Activated T-helper 2 cell treated with anti-CD3 and anti-CD28 coated beads, Interferon-gamma antibody, Interleukin-2, Interleukin-4, amounts not matched to agents 10 μg/mL and 5 μg/mL and 100 μg/mL, durations not matched to agents 14 hours and 24 hours and 36 hours (primary cell): Measurements from ENCODE around the gene HBD. TPM values are rescaled to one million over a fixed set of nuclear protein-coding genes. Genes with fewer than 3 reads are reported as not detected.

Experiments used
- DNase-seq: peaks from one replicate; pipeline ENCODE4 v3.0.0; 2021; ENCODE audit warnings: low spot score
- H3K27ac Mint-ChIP-seq: one replicate; pipeline ENCODE4 v1.8.0; 2021; ENCODE audit warnings: mixed read lengths
- H3K27me3 Mint-ChIP-seq: one replicate; pipeline ENCODE4 v1.8.0; 2021; ENCODE audit warnings: low read depth, mixed read lengths
- H3K36me3 Mint-ChIP-seq: one replicate; pipeline ENCODE4 v1.8.0; 2021; ENCODE audit warnings: low read depth, mixed read lengths
- H3K4me1 Mint-ChIP-seq: one replicate; pipeline ENCODE4 v1.8.0; 2021; ENCODE audit warnings: low read depth, mixed read lengths
- H3K4me3 Mint-ChIP-seq: one replicate; pipeline ENCODE4 v1.8.0; 2021; ENCODE audit warnings: low read depth, mild to moderate bottlenecking, moderate library complexity, mixed read lengths
- H3K9me3 Mint-ChIP-seq: one replicate; pipeline ENCODE4 v1.8.0; 2021; ENCODE audit warnings: mixed read lengths
- intact Hi-C: fragments of 100-400 bp; cut with micrococcal nuclease; formaldehyde crosslinking; loops from one replicate; pipeline ENCODE4 v1.15.1; 2023
- total RNA-seq: library from RNA; stranded (reverse); gene quantifications from 2 replicates; pipeline ENCODE4 v1.2.3, GENCODE V29; 2022

Gene HBD
- total RNA-seq, result not detected in 2 replicates

DNA sequence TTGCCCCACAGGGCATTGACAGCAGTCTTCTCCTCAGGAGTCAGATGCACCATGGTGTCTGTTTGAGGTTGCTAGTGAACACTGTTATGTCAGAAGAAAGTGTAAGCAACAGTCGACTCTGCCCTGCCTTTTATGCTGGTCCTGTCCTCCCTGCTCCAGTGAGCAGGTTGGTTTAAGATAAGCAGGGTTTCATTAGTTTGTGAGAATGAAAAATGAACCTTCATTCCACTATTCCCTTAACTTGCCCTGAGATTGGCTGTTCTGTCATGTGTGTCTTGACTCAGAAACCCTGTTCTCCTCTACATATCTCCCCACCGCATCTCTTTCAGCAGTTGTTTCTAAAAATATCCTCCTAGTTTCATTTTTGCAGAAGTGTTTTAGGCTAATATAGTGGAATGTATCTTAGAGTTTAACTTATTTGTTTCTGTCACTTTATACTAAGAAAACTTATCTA lies at the start of gene HBD:
HBD (minus strand) TSS at position 103 of the 454 bp plus-strand sequence; CDS start at position 53, 50 bp downstream.
- no peaks in the 10 kb centered on the region for H3K36me3 Mint-ChIP-seq
- H3K4me3 Mint-ChIP-seq, result no peak within 1 kb of the TSS
- no peak for DNase-seq
- intact Hi-C loops, result no loop called here
- peaks cover 9% of the 10 kb centered on the region for H3K4me1 Mint-ChIP-seq
- no peaks in the 10 kb centered on the region for H3K9me3 Mint-ChIP-seq
- H3K27me3 Mint-ChIP-seq, result peaks cover 23% of the 10 kb centered on the region
- H3K27ac Mint-ChIP-seq, result no peak within 1 kb of the TSS

- Mint-ChIP-seq H3K9me3 (no peaks in the 10 kb centered on the region), H3K36me3 (no peaks in the 10 kb centered on the region), H3K27me3 (no peaks in the 10 kb centered on the region), H3K4me1 (peaks cover 2% of the 10 kb centered on the region), H3K4me3 (no peak overlapping the region), H3K27ac (no peak overlapping the region)
- intact Hi-C loops, result no loop called here
- DNase-seq, result no peak
Measured at GRCh38 chr11:5283882-5284281, 49.6 kb upstream of the HBD start.

- H3K27ac Mint-ChIP-seq, result no peak overlapping the region
- no peak for DNase-seq
- intact Hi-C loops, result no loop called here
- H3K27me3 Mint-ChIP-seq, result no peaks in the 10 kb centered on the region
- H3K36me3 Mint-ChIP-seq, result no peaks in the 10 kb centered on the region
- peaks cover 2% of the 10 kb centered on the region for H3K4me1 Mint-ChIP-seq
- no peak overlapping the region for H3K4me3 Mint-ChIP-seq
- H3K9me3 Mint-ChIP-seq, result no peaks in the 10 kb centered on the region
Measured at GRCh38 chr11:5283086-5283485, 48.8 kb upstream of the HBD start.

DNA sequence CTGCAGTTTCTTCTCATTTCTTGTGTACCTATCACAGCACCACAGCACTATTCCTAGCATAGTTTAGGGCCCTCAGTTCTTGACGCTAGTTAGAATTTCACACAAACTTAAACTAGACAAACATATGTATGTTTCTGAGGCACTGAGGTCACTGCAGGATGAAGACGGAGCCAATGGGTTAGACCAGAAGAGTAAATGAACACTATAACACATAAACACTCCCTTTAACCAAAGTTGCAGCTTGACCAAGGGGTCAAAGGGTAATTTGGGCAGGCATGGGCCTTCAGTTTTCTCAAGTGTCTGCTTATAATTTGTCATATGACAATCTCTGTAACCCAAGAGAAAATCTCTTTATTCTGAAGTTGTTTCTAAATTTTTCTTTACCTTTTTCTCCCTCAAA lies 48.3 kb upstream of the HBD start:
- intact Hi-C loops, result no loop called here
- H3K27me3 Mint-ChIP-seq, result no peaks in the 10 kb centered on the region
- H3K4me3 Mint-ChIP-seq, result no peak overlapping the region
- H3K9me3 Mint-ChIP-seq, result no peaks in the 10 kb centered on the region
- peaks cover 2% of the 10 kb centered on the region for H3K4me1 Mint-ChIP-seq
- DNase-seq, result no peak
- H3K36me3 Mint-ChIP-seq, result no peaks in the 10 kb centered on the region
- no peak overlapping the region for H3K27ac Mint-ChIP-seq

GRCh38 chr11:5281596-5281995 lies 47.3 kb upstream of the HBD start:
- no peak overlapping the region for H3K27ac Mint-ChIP-seq

DNA sequence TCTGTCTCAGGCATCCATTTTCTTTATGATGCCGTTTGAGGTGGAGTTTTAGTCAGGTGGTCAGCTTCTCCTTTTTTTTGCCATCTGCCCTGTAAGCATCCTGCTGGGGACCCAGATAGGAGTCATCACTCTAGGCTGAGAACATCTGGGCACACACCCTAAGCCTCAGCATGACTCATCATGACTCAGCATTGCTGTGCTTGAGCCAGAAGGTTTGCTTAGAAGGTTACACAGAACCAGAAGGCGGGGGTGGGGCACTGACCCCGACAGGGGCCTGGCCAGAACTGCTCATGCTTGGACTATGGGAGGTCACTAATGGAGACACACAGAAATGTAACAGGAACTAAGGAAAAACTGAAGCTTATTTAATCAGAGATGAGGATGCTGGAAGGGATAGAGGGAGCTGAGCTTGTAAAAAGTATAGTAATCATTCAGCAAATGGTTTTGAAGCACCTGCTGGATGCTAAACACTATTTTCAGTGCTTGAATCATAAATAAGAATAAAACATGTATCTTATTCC lies 46.4 kb upstream of the HBD start:
- H3K4me1 Mint-ChIP-seq, result peaks cover 2% of the 10 kb centered on the region

More at GRCh38 chr11:5281596-5281995, 47.3 kb upstream of the HBD start:
- Mint-ChIP-seq H3K36me3 (no peaks in the 10 kb centered on the region), H3K4me1 (peaks cover 2% of the 10 kb centered on the region), H3K9me3 (no peaks in the 10 kb centered on the region), H3K4me3 (no peak overlapping the region), H3K27me3 (no peaks in the 10 kb centered on the region)
- no peak for DNase-seq
- intact Hi-C loops, result no loop called here

DNA sequence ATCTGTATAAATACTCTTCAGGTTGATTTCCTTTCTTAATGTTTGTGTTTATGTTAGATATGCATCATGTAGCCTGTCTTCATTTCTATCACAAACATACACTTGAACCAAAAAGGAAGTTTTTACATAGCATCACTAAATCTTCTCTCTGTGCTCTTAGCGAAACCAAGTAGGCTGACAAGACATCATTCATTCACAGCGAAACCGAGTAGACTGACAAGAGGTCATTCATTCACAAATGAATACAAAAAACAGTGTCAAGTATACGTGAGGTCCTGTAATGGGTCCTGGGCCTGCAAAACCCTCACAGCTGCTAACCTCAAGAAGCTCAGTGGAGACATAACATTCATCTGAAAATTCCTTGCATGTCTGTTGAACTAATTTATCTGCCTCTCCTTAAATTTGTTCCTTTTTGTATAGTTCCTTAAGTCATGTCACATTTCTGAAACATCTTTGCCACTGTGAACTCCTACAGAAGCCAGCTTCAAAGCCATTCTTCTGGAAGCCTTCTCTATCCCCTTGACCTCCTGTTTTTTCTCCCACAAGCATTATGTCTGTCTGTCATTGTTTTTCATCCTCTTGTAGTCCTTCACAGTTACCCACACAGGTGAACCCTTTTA lies 45.3 kb upstream of the HBD start:
- intact Hi-C loops, result no loop called here
- Mint-ChIP-seq H3K4me1 (peaks cover 2% of the 10 kb centered on the region), H3K36me3 (no peaks in the 10 kb centered on the region), H3K27me3 (no peaks in the 10 kb centered on the region), H3K9me3 (no peaks in the 10 kb centered on the region), H3K4me3 (no peak overlapping the region), H3K27ac (no peak overlapping the region)
- no peak for DNase-seq

More for the DNA sequence above, 46.4 kb upstream of the HBD start:
- Mint-ChIP-seq H3K36me3 (no peaks in the 10 kb centered on the region), H3K9me3 (no peaks in the 10 kb centered on the region), H3K4me3 (no peak overlapping the region), H3K27me3 (no peaks in the 10 kb centered on the region), H3K27ac (no peak overlapping the region)
- intact Hi-C loops, result no loop called here
- DNase-seq, result no peak

- H3K36me3 Mint-ChIP-seq, result no peaks in the 10 kb centered on the region
- no peaks in the 10 kb centered on the region for H3K9me3 Mint-ChIP-seq
- no peak overlapping the region for H3K4me3 Mint-ChIP-seq
- DNase-seq, result no peak
- no peak overlapping the region for H3K27ac Mint-ChIP-seq
- intact Hi-C loops, result no loop called here
- H3K27me3 Mint-ChIP-seq, result peaks cover 3% of the 10 kb centered on the region
- H3K4me1 Mint-ChIP-seq, result peaks cover 2% of the 10 kb centered on the region
Measured at GRCh38 chr11:5277807-5278382, 43.6 kb upstream of the HBD start.

- H3K27me3 Mint-ChIP-seq, result peaks cover 3% of the 10 kb centered on the region
- H3K9me3 Mint-ChIP-seq, result no peaks in the 10 kb centered on the region
- H3K27ac Mint-ChIP-seq, result no peak overlapping the region
- no peak for DNase-seq
- peaks cover 2% of the 10 kb centered on the region for H3K4me1 Mint-ChIP-seq
- intact Hi-C loops, result no loop called here
- no peak overlapping the region for H3K4me3 Mint-ChIP-seq
- H3K36me3 Mint-ChIP-seq, result no peaks in the 10 kb centered on the region
Measured at GRCh38 chr11:5276697-5277096, 42.4 kb upstream of the HBD start.

DNA sequence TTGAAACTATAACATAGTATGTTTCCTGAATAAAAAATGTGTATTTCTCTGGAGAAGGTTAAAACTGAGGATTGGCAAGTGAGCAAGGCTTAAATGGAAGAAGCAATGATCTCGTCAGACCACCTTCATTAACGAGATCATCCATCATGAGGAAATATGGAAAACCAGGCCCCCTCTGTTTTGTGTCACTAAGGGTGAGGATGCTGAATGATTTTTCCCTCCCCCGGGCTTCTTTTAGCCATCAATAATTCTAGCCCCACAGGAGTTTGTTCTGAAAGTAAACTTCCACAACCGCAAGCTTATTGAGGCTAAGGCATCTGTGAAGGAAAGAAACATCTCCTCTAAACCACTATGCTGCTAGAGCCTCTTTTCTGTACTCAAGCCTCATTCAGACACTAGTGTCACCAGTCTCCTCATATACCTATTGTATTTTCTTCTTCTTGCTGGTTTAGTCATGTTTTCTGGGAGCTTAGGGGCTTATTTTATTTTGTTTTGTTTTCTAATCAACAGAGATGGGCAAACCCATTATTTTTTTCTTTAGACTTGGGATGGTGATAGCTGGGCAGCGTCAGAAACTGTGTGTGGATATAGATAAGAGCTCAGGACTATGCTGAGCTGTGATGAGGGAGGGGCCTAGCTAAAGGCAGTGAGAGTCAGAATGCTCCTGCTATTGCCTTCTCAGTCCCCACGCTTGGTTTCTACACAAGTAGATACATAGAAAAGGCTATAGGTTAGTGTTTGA lies 41.3 kb upstream of the HBD start:
- H3K9me3 Mint-ChIP-seq, result no peaks in the 10 kb centered on the region
- intact Hi-C loops, result no loop called here
- no peak for DNase-seq
- no peak overlapping the region for H3K27ac Mint-ChIP-seq
- H3K4me1 Mint-ChIP-seq, result peaks cover under 1% of the 10 kb centered on the region
- no peaks in the 10 kb centered on the region for H3K36me3 Mint-ChIP-seq
- H3K4me3 Mint-ChIP-seq, result no peak overlapping the region
- peaks cover 5% of the 10 kb centered on the region for H3K27me3 Mint-ChIP-seq

- Mint-ChIP-seq H3K27ac (no peak overlapping the region), H3K9me3 (no peaks in the 10 kb centered on the region), H3K36me3 (no peaks in the 10 kb centered on the region), H3K27me3 (peaks cover 5% of the 10 kb centered on the region), H3K4me1 (no peaks in the 10 kb centered on the region), H3K4me3 (no peak overlapping the region)
- intact Hi-C loops, result no loop called here
- no peak for DNase-seq
Measured at GRCh38 chr11:5274395-5274794, 40.1 kb upstream of the HBD start.

DNA sequence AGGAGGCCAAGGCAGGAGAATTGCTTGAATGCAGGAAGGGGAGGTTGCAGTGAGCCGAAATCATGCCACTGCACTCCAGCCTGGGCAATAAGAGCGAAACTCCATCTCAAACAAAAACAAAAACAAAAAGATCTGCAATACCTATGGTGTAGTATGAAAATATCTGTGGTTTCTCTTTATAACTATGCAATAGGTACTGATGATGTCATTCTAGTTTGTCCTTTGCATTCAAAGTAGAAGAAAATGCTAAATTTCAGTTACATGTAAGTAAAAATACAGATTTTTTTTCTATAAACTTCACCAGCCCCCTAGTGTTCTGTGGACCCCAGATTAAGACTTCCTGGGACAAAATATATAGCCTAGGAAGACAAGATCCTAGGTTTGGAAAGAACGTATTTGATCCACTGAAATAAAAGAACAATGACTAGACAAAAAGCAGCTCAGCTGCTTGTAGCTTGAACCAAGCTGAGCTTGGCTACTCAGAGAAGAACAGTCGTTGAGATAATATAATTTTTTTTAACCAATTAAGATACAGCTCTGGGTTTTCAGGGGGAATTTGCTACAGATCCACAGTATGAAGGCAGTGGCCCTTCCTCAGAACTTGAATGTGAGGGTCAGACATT lies 38.2 kb upstream of the HBD start:
- Mint-ChIP-seq H3K4me1 (no peaks in the 10 kb centered on the region), H3K36me3 (no peaks in the 10 kb centered on the region), H3K9me3 (no peaks in the 10 kb centered on the region), H3K4me3 (no peak overlapping the region), H3K27ac (no peak overlapping the region), H3K27me3 (peaks cover 5% of the 10 kb centered on the region)
- DNase-seq, result no peak
- intact Hi-C loops, result no loop called here
